DND-41 (cell line): ENCODE results near the gene BTG3.

Experiments
- EZH2 ChIP-seq: IDR thresholded peaks from 3 replicates; pipeline ENCODE4 v1.6.1; 2012; ENCODE audit warnings: borderline replicate concordance, low read depth, mild to moderate bottlenecking, moderate library complexity, low read length, inconsistent platforms; ENCODE audit not compliant: severe bottlenecking
- TF ChIP-seq, protein P1 (sequence below): IDR thresholded peaks from 2 replicates; pipeline ENCODE4 v1.5.1; 2012; ENCODE audit warnings: borderline replicate concordance, low read length, moderate library complexity, mild to moderate bottlenecking; ENCODE audit not compliant: poor library complexity, severe bottlenecking; ENCODE audit errors: extremely low read depth

- TF ChIP-seq, protein P1, sequence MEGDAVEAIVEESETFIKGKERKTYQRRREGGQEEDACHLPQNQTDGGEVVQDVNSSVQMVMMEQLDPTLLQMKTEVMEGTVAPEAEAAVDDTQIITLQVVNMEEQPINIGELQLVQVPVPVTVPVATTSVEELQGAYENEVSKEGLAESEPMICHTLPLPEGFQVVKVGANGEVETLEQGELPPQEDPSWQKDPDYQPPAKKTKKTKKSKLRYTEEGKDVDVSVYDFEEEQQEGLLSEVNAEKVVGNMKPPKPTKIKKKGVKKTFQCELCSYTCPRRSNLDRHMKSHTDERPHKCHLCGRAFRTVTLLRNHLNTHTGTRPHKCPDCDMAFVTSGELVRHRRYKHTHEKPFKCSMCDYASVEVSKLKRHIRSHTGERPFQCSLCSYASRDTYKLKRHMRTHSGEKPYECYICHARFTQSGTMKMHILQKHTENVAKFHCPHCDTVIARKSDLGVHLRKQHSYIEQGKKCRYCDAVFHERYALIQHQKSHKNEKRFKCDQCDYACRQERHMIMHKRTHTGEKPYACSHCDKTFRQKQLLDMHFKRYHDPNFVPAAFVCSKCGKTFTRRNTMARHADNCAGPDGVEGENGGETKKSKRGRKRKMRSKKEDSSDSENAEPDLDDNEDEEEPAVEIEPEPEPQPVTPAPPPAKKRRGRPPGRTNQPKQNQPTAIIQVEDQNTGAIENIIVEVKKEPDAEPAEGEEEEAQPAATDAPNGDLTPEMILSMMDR = no peak
- TF ChIP-seq EZH2 = no peak
Measured at GRCh38 chr21:17660452-17660851, 47.8 kb upstream of the BTG3 start.
